HepG2 (cell line): ENCODE data around the gene PALM. TPM values are rescaled to one million over a fixed set of nuclear protein-coding genes. Genes with fewer than 3 reads are reported as not detected.

ENCODE experiments used
- EED ChIP-seq: sonication (generic); formaldehyde crosslinking; IDR thresholded peaks from 2 replicates; pipeline ENCODE4 v1.5.0; 2020; ENCODE audit warnings: mild to moderate bottlenecking, missing genetic modification reagents
- HBP1 ChIP-seq: IDR thresholded peaks from 2 replicates; pipeline ENCODE4 v1.6.1; 2016; ENCODE audit warnings: low read depth, control low read depth
- HOXA7 ChIP-seq: sonication (generic); formaldehyde crosslinking; IDR thresholded peaks from 2 replicates; pipeline ENCODE4 v1.8.1; 2022; ENCODE audit warnings: mild to moderate bottlenecking, missing genetic modification reagents, moderate library complexity
- LCORL ChIP-seq, 2 experiments: fragments of 450-650 bp in 1 of 2; sonication (generic) in 1 of 2; formaldehyde crosslinking in 1 of 2; IDR thresholded peaks; 2 replicates each; pipeline versions ENCODE4 v1.5.0 to v1.6.1; 2017 to 2020; ENCODE audit warnings: antibody characterized with exemption in 1 of 2, missing genetic modification reagents in 1 of 2
- NFKB2 ChIP-seq: sonication (generic); formaldehyde crosslinking; IDR thresholded peaks from 2 replicates; pipeline ENCODE4 v1.4.0; 2020; ENCODE audit warnings: missing genetic modification reagents, borderline replicate concordance
- SALL2 ChIP-seq: sonication (generic); formaldehyde crosslinking; IDR thresholded peaks from 2 replicates; pipeline ENCODE4 v1.8.1; 2023; ENCODE audit warnings: mild to moderate bottlenecking, missing genetic modification reagents, inconsistent platforms
- SP5 ChIP-seq: IDR thresholded peaks from 2 replicates; pipeline ENCODE4 v1.6.1; 2016; ENCODE audit warnings: low read depth, borderline replicate concordance
- TFAP4 ChIP-seq: sonication (generic); IDR thresholded peaks from 2 replicates; pipeline ENCODE4 v1.6.1; 2016; ENCODE audit warnings: low read depth, borderline replicate concordance
- ZBTB46 ChIP-seq: sonication (generic); formaldehyde crosslinking; IDR thresholded peaks from 2 replicates; pipeline ENCODE4 v1.4.0; 2020; ENCODE audit warnings: mild to moderate bottlenecking, missing genetic modification reagents, borderline replicate concordance
- ZMYM4 ChIP-seq: sonication (generic); formaldehyde crosslinking; IDR thresholded peaks from 2 replicates; pipeline ENCODE4 v1.8.1; 2023; ENCODE audit warnings: mild to moderate bottlenecking, missing genetic modification reagents
- ZNF274 ChIP-seq: sonication (generic); formaldehyde crosslinking; IDR thresholded peaks from 2 replicates; pipeline ENCODE4 v1.5.1; 2020; ENCODE audit warnings: mild to moderate bottlenecking, missing genetic modification reagents
- ZNF280B ChIP-seq: sonication (generic); formaldehyde crosslinking; IDR thresholded peaks from 2 replicates; pipeline ENCODE4 v1.5.0; 2020; ENCODE audit warnings: missing genetic modification reagents, mild to moderate bottlenecking, borderline replicate concordance
- ZNF331 ChIP-seq: sonication (generic); formaldehyde crosslinking; IDR thresholded peaks from 2 replicates; pipeline ENCODE4 v1.4.0; 2020; ENCODE audit warnings: missing genetic modification reagents
- ZNF646 ChIP-seq: sonication (generic); formaldehyde crosslinking; IDR thresholded peaks from 2 replicates; pipeline ENCODE4 v1.9.0; 2021; ENCODE audit warnings: mild to moderate bottlenecking, missing genetic modification reagents
- ZNF740 ChIP-seq: sonication (generic); formaldehyde crosslinking; IDR thresholded peaks from 2 replicates; pipeline ENCODE4 v1.4.0; 2020; ENCODE audit warnings: missing genetic modification reagents
- polyA plus RNA-seq, 8 experiments: library from polyadenylated mRNA; depleted of rRNA in 3 of 8; stranded (reverse) in 7 of 8; unstranded in 1 of 8; fragments of >200 nt; fragmentation: Illumina TruSeq in 4 of 8; extraction: Trizol in 4 of 8; gene quantifications; 2 replicates each; pipeline versions ENCODE4 v1.2.1 to v1.2.3, GENCODE V29; 2011 to 2016; ENCODE audit warnings: low read depth in 4 of 8, missing spikeins in 1 of 8, mixed read lengths in 1 of 8; ENCODE audit not compliant: insufficient read depth in 1 of 8
- total RNA-seq, 5 experiments: library from RNA; depleted of rRNA; stranded (reverse); fragments of >200 nt; fragmentation: Illumina TruSeq; extraction: Trizol; gene quantifications; 2 replicates each; pipeline ENCODE4 v1.2.3, GENCODE V29; 2016; ENCODE audit warnings: low read depth in 1 of 5

Gene PALM
- total and polyA plus RNA-seq, 2 of the 13 experiments (the other 11 are each of a cell fraction or from before 2014, with no cell fraction given), result 4.0 to 9.7 TPM

GRCh38 chr19:752652-753517, 44.1 kb downstream of the PALM start (continued):
- no peak for TF ChIP-seq ZNF646 (CRISPR knock-in tag)
- no peak for TF ChIP-seq LCORL (IDR thresholded peaks at IDR 0.05)
- TF ChIP-seq LCORL (CRISPR knock-in tag; IDR thresholded peaks at IDR 0.05), result peak; percentile 24; the same call in 1 of the 2 replicates
- no peak for TF ChIP-seq SALL2 (CRISPR knock-in tag)
- no peak for TF ChIP-seq EED (CRISPR knock-in tag)
- TF ChIP-seq HOXA7 (CRISPR knock-in tag), result no peak
- no peak for TF ChIP-seq ZNF274 (CRISPR knock-in tag)
- TF ChIP-seq ZNF331 (CRISPR knock-in tag), result peak; percentile 64; the same call in 1 of the 2 replicates
- no peak for TF ChIP-seq ZMYM4 (CRISPR knock-in tag)
- peak; percentile 81; the same call in 1 of the 2 replicates for TF ChIP-seq SP5
- no peak for TF ChIP-seq NFKB2 (CRISPR knock-in tag)
- peak; percentile 70; the same call in 1 of the 2 replicates for TF ChIP-seq TFAP4
- no peak for TF ChIP-seq ZBTB46 (CRISPR knock-in tag)
- TF ChIP-seq ZNF740, result no peak
- no peak for TF ChIP-seq HBP1 (CRISPR knock-in tag)
- TF ChIP-seq ZNF280B, result 0 out of 2 replicates have a peak, but pooled peaks have one; percentile 49
